Common myeloid progenitor, CD34-positive (primary cell): Measurements from ENCODE around the gene SVIL.
A peak's percentile ranks its signal among the peaks of the same experiment; 100 is the strongest.

ENCODE experiments used
- CTCF ChIA-PET: fragments of 350-600 bp; sonication (Branson Sonifier 250); formaldehyde crosslinking; loops from one replicate; lab custom pipeline; 2021; ENCODE audit warnings: antibody characterized with exemption; lab: Charles Lee
- POLR2A ChIA-PET: fragments of 350-600 bp; sonication (Branson Sonifier 250); formaldehyde crosslinking; loops from one replicate; lab custom pipeline; 2021; ENCODE audit warnings: antibody characterized with exemption; lab: Charles Lee
- DNase-seq, 3 donors: peaks; one replicate each; pipeline versions ENCODE4 v3.0.0 to v3.0.0-alpha.2; 2013
- H3K27ac ChIP-seq, 2 experiments: 1 replicate in 1 of 2; 2 replicates in 1 of 2; pipeline ENCODE4 v1.7.0; 2013; ENCODE audit warnings: inconsistent platforms in 2 of 2, low read length in 2 of 2, mild to moderate bottlenecking in 2 of 2, low read depth in 1 of 2, moderate library complexity in 1 of 2; ENCODE audit not compliant: severe bottlenecking in 2 of 2, insufficient read depth in 1 of 2, poor library complexity in 1 of 2
- H3K27me3 ChIP-seq, 5 experiments: replicated peaks in 2 of 5; 1 replicate in 3 of 5; 2 replicates in 2 of 5; pipeline versions ENCODE4 v1.6.1 to v1.7.0; 2013; ENCODE audit warnings: low read length in 4 of 5, mild to moderate bottlenecking in 2 of 5, moderate library complexity in 2 of 5, inconsistent platforms in 1 of 5; ENCODE audit not compliant: insufficient read depth in 5 of 5, control insufficient read depth in 4 of 5
- H3K36me3 ChIP-seq, 4 experiments: 1 replicate in 2 of 4; 2 replicates in 2 of 4; pipeline versions ENCODE4 v1.6.1 to v1.7.0; 2013; ENCODE audit warnings: low read length in 3 of 4, control low read depth in 1 of 4, mild to moderate bottlenecking in 1 of 4; ENCODE audit not compliant: control insufficient read depth in 4 of 4, insufficient read depth in 4 of 4
- H3K4me1 ChIP-seq, 4 experiments: 1 replicate in 3 of 4; 2 replicates in 1 of 4; pipeline versions ENCODE4 v1.6.1 to v1.7.1; 2013; ENCODE audit warnings: low read length in 3 of 4, mild to moderate bottlenecking in 3 of 4, control low read depth in 1 of 4, inconsistent platforms in 1 of 4, moderate library complexity in 1 of 4; ENCODE audit not compliant: control insufficient read depth in 4 of 4, insufficient read depth in 4 of 4; ENCODE audit errors: control extremely low read depth in 1 of 4
- H3K4me3 ChIP-seq, 7 experiments: 1 replicate in 4 of 7; 2 replicates in 3 of 7; pipeline versions ENCODE4 v1.5.1 to v1.7.0; 2013; ENCODE audit warnings: mild to moderate bottlenecking in 7 of 7, low read length in 6 of 7, moderate library complexity in 6 of 7, inconsistent platforms in 2 of 7, low read depth in 2 of 7, control low read depth in 1 of 7; ENCODE audit not compliant: insufficient read depth in 4 of 7, control insufficient read depth in 1 of 7; ENCODE audit errors: extremely low read depth in 1 of 7
- H3K9me3 ChIP-seq, 5 experiments: 1 replicate in 4 of 5; 2 replicates in 1 of 5; pipeline versions ENCODE4 v1.6.1 to v1.7.1; 2013; ENCODE audit warnings: low read length in 4 of 5, mild to moderate bottlenecking in 2 of 5, inconsistent platforms in 1 of 5, low read depth in 1 of 5, moderate library complexity in 1 of 5; ENCODE audit not compliant: control insufficient read depth in 4 of 5, insufficient read depth in 2 of 5; ENCODE audit errors: control extremely low read depth in 1 of 5
- WGBS: methylation state at CpG from one replicate; pipeline ENCODE4 v1.1.5; 2013; ENCODE audit not compliant: insufficient coverage; 5-methylcytosine and 5-hydroxymethylcytosine counted together

The SVIL gene

GRCh38 chr10:29634105-29634504 is 666 bp downstream of the SVIL start:
- CTCF ChIA-PET: interaction anchor here (1.1 kb wide), 1 partner anchor 16 kb away, joined by 3 read pairs; no protein-coding TSS in a partner anchor
- Histone ChIP-seq H3K27me3 (no peaks in the 10 kb centered on the region), H3K27ac (no peak overlapping the region), H3K4me1 (peaks cover 0 to 10% (median 6%) of the 10 kb centered on the region in 4 experiments), H3K9me3 (no peaks in the 10 kb centered on the region), H3K4me3 (no peak overlapping the region), H3K36me3 (peaks cover 0 to 5% (median 0%) of the 10 kb centered on the region in 4 experiments)
- DNase-seq: no peak
- no CpG with 5 or more reads among the region's 2 CpGs for whole genome bisulfite sequencing
- POLR2A ChIA-PET: no interaction called here

- Histone ChIP-seq H3K4me1 (peaks cover 0 to 4% (median 3%) of the 10 kb centered on the region in 4 experiments), H3K27ac (no peak overlapping the region), H3K4me3 (no peak overlapping the region), H3K9me3 (no peaks in the 10 kb centered on the region), H3K36me3 (no peaks in the 10 kb centered on the region), H3K27me3 (no peaks in the 10 kb centered on the region)
- POLR2A ChIA-PET: no interaction called here
- 92% methylated on average over 4 of the region's 4 CpGs for WGBS
- no peak for DNase-seq
- CTCF ChIA-PET: interaction anchor here (1.1 kb wide), 1 partner anchor 8 kb away, joined by 3 read pairs; no protein-coding TSS in a partner anchor
These were observed 3.8 kb downstream of the SVIL start for GRCh38 chr10:29631049-29631339.

- H3K27ac ChIP-seq: no peak overlapping the region
- no peaks in the 10 kb centered on the region for H3K36me3 ChIP-seq
- 95% methylated on average over 11 of the region's 11 CpGs for WGBS
- H3K4me3 ChIP-seq: no peak overlapping the region
- H3K9me3 ChIP-seq: no peaks in the 10 kb centered on the region
- H3K27me3 ChIP-seq: no peaks in the 10 kb centered on the region
- ChIA-PET POLR2A (no interaction called here), CTCF (interaction anchor here (1.1 kb wide), 1 partner anchor 13 kb away, joined by 3 read pairs; no protein-coding TSS in a partner anchor)
- H3K4me1 ChIP-seq: no peaks in the 10 kb centered on the region
- DNase-seq: peak in 2 of 3 donors; percentile 31 to 43
These were observed 4.3 kb downstream of the SVIL start for GRCh38 chr10:29630205-29631048.

- no peaks in the 10 kb centered on the region for H3K27me3 ChIP-seq
- ChIA-PET POLR2A (interaction anchor here (0.8 kb wide), 1 partner anchor 123 kb away, joined by 3 read pairs; no protein-coding TSS in a partner anchor), CTCF (interaction anchor here (0.8 kb wide), 1 partner anchor 30 kb away, joined by 3 read pairs; no protein-coding TSS in a partner anchor)
- H3K9me3 ChIP-seq: no peaks in the 10 kb centered on the region
- DNase-seq: no peak
- H3K4me1 ChIP-seq: no peaks in the 10 kb centered on the region
- H3K27ac ChIP-seq: no peak overlapping the region
- no peak overlapping the region for H3K4me3 ChIP-seq
- no peaks in the 10 kb centered on the region for H3K36me3 ChIP-seq
- WGBS: 98% methylated on average over 12 of the region's 12 CpGs
These were observed 5.8 kb downstream of the SVIL start for GRCh38 chr10:29628912-29629526.

GRCh38 chr10:29628311-29628710 is 6.5 kb downstream of the SVIL start:
- Histone ChIP-seq H3K4me3 (no peak overlapping the region), H3K27me3 (no peaks in the 10 kb centered on the region), H3K27ac (no peak overlapping the region), H3K9me3 (no peaks in the 10 kb centered on the region), H3K4me1 (no peaks in the 10 kb centered on the region), H3K36me3 (no peaks in the 10 kb centered on the region)
- no peak for DNase-seq
- CTCF ChIA-PET: interaction anchor here (1.3 kb wide), 1 partner anchor 37 kb away, joined by 6 read pairs; no protein-coding TSS in a partner anchor
- 90% methylated on average over 5 of the region's 5 CpGs for WGBS
- POLR2A ChIA-PET: no interaction called here

GRCh38 chr10:29627201-29628132 is 7.3 kb downstream of the SVIL start:
- no peak for DNase-seq
- Histone ChIP-seq H3K4me3 (no peak overlapping the region), H3K4me1 (no peaks in the 10 kb centered on the region), H3K27ac (no peak overlapping the region), H3K27me3 (no peaks in the 10 kb centered on the region), H3K36me3 (no peaks in the 10 kb centered on the region), H3K9me3 (no peaks in the 10 kb centered on the region)
- ChIA-PET CTCF (interaction anchor here (1.3 kb wide), 1 partner anchor 37 kb away, joined by 6 read pairs; no protein-coding TSS in a partner anchor), POLR2A (no interaction called here)
- 97% methylated on average over 5 of the region's 7 CpGs for WGBS
